Uterus (tissue), 4 donors: ENCODE results near the gene MORC3. TPM values are rescaled to one million over a fixed set of nuclear protein-coding genes. Genes with fewer than 3 reads are reported as not detected.

Experiments
- DNase-seq, 2 donors: peaks; one replicate each; pipeline ENCODE4 v3.0.0-alpha.2; 2019 to 2020
- H3K27ac ChIP-seq, 2 donors: fragments of 200-600 bp; sonication (generic); 1 replicate in 1 of 2; 2 replicates in 1 of 2; pipeline ENCODE4 v1.5.1; 2016 to 2018
- H3K27me3 ChIP-seq, 2 donors: fragments of 200-600 bp; sonication (generic); one replicate each; pipeline ENCODE4 v1.5.1; 2018 to 2019; ENCODE audit warnings: control low read depth in 1 of 2
- H3K36me3 ChIP-seq, 2 donors: fragments of 200-600 bp; sonication (generic); one replicate each; pipeline ENCODE4 v1.5.1; 2019; ENCODE audit warnings: control low read depth in 1 of 2
- H3K4me1 ChIP-seq, 2 donors: fragments of 200-600 bp; sonication (generic); one replicate each; pipeline ENCODE4 v1.5.1; 2018 to 2019; ENCODE audit warnings: control low read depth in 1 of 2
- H3K4me3 ChIP-seq, 2 donors: fragments of 200-600 bp; sonication (generic); 1 replicate in 1 of 2; 2 replicates in 1 of 2; pipeline ENCODE4 v1.5.1; 2018 to 2019; ENCODE audit warnings: mild to moderate bottlenecking in 1 of 2
- H3K9me3 ChIP-seq, 2 donors: fragments of 200-600 bp; sonication (generic); one replicate each; pipeline ENCODE4 v1.5.1; 2019; ENCODE audit warnings: control low read depth in 1 of 2
- CTCF ChIP-seq, 4 experiments: fragments of 200-600 bp in 2 of 4; fragments of 450-650 bp in 2 of 4; sonication (generic) in 2 of 4; IDR thresholded peaks; one replicate each; pipeline ENCODE4 v1.5.1; 2016 to 2019; ENCODE audit warnings: antibody characterized with exemption in 4 of 4, mild to moderate bottlenecking in 2 of 4, moderate library complexity in 1 of 4
- POLR2A ChIP-seq, 2 donors: fragments of 450-650 bp; IDR thresholded peaks; one replicate each; pipeline ENCODE4 v1.6.1; 2016; ENCODE audit warnings: antibody characterized with exemption in 2 of 2, mild to moderate bottlenecking in 1 of 2, moderate library complexity in 1 of 2
- intact Hi-C: fragments of 100-400 bp; cut with DNase I; formaldehyde crosslinking; loops from one replicate; pipeline ENCODE4 v1.15.1; 2023; ENCODE audit warnings: low total_unique reads
- total RNA-seq, 4 donors: library from RNA; depleted of rRNA in 3 of 4; stranded (reverse); fragments of >200 nt in 3 of 4; gene quantifications; one replicate each; pipeline versions ENCODE4 v1.1.0 to v1.2.4, GENCODE V29; 2014 to 2023
- donor health status: DM: yes; HTN: yes; CAD: no.

Gene MORC3
- total RNA-seq, 4 donors from 2014 or later, result 23.3 to 95.1 (median 59.4) TPM

DNA sequence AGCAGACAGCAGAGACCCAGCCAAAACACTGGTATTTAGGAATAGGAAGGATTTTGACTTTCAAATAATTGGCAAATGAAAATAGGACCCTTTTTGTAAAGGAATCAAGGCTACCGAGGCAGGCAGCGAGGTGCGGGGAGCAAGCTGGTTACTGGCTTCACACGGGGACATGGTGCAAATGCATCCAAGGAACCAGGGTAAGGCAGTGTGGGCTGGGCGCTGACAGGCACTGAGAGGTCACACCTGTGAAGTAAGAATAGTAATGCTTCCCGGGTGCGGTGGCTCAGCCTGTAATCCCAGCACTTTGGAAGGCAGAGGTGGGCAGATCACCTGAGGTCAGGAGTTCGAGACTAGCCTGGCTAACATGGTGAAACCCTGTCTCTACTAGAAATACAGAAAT is 80.7 kb downstream of the MORC3 start:
- Histone ChIP-seq H3K9me3 (no peaks in the 10 kb centered on the region), H3K27ac (no peak overlapping the region), H3K27me3 (no peaks in the 10 kb centered on the region), H3K4me1 (no peaks in the 10 kb centered on the region), H3K4me3 (no peak overlapping the region), H3K36me3 (no peaks in the 10 kb centered on the region)
- intact Hi-C loops, result no loop called here
- no peak for DNase-seq
- TF ChIP-seq POLR2A (IDR thresholded peaks at IDR 0.05) (no peak), CTCF (IDR thresholded peaks at IDR 0.05) (no peak)

- TF ChIP-seq POLR2A (IDR thresholded peaks at IDR 0.05) (no peak), CTCF (IDR thresholded peaks at IDR 0.05) (no peak)
- intact Hi-C loops, result no loop called here
- no peaks in the 10 kb centered on the region for H3K4me1 ChIP-seq
Observed at GRCh38 chr21:36402339-36402738, 82.3 kb downstream of the MORC3 start.

GRCh38 chr21:36403713-36404112 is 83.7 kb downstream of the MORC3 start:
- Histone ChIP-seq H3K36me3 (no peaks in the 10 kb centered on the region), H3K4me1 (no peaks in the 10 kb centered on the region), H3K27ac (no peak overlapping the region), H3K9me3 (no peaks in the 10 kb centered on the region), H3K27me3 (no peaks in the 10 kb centered on the region), H3K4me3 (no peak overlapping the region)
- TF ChIP-seq CTCF (IDR thresholded peaks at IDR 0.05) (no peak), POLR2A (IDR thresholded peaks at IDR 0.05) (no peak)
- intact Hi-C loops, result no loop called here
- no peak for DNase-seq

More at GRCh38 chr21:36402339-36402738, 82.3 kb downstream of the MORC3 start:
- H3K4me3 ChIP-seq, result no peak overlapping the region
- no peaks in the 10 kb centered on the region for H3K36me3 ChIP-seq
- no peaks in the 10 kb centered on the region for H3K27me3 ChIP-seq
- H3K9me3 ChIP-seq, result no peaks in the 10 kb centered on the region
- DNase-seq, result no peak
- H3K27ac ChIP-seq, result no peak overlapping the region

GRCh38 chr21:36408568-36408967 is 88.6 kb downstream of the MORC3 start:
- no peak overlapping the region for H3K4me3 ChIP-seq
- H3K27me3 ChIP-seq, result no peaks in the 10 kb centered on the region
- intact Hi-C loops, result no loop called here
- no peaks in the 10 kb centered on the region for H3K36me3 ChIP-seq
- no peak overlapping the region for H3K27ac ChIP-seq
- no peak for TF ChIP-seq CTCF (IDR thresholded peaks at IDR 0.05)
- no peak for TF ChIP-seq POLR2A (IDR thresholded peaks at IDR 0.05)
- no peak for DNase-seq
- no peaks in the 10 kb centered on the region for H3K9me3 ChIP-seq
- no peaks in the 10 kb centered on the region for H3K4me1 ChIP-seq

- intact Hi-C loops, result no loop called here
- Histone ChIP-seq H3K27ac (no peak overlapping the region), H3K36me3 (no peaks in the 10 kb centered on the region), H3K4me1 (no peaks in the 10 kb centered on the region), H3K27me3 (no peaks in the 10 kb centered on the region), H3K4me3 (no peak overlapping the region), H3K9me3 (no peaks in the 10 kb centered on the region)
- TF ChIP-seq CTCF (IDR thresholded peaks at IDR 0.05), result no peak
- TF ChIP-seq POLR2A (IDR thresholded peaks at IDR 0.05), result no peak
- no peak for DNase-seq
Observed at GRCh38 chr21:36411301-36411700, 91.3 kb downstream of the MORC3 start.
